Mucosa of gallbladder (tissue), 1 donor: ENCODE data around the gene F11R. TPM values are rescaled to one million over a fixed set of nuclear protein-coding genes. Genes with fewer than 3 reads are reported as not detected.
"Not testable (repeated sequence)": the region's sequence is repeated elsewhere in the genome, so short reads cannot be mapped to it uniquely, and the experiment has no call there.

Source experiments
- DNase-seq: peaks from one replicate; pipeline ENCODE4 v3.0.0-alpha.2; 2020; ENCODE audit warnings: low spot score
- total RNA-seq: library from RNA; stranded (reverse); gene quantifications from one replicate; pipeline ENCODE4 v1.2.1, GENCODE V29; 2021
- donor health status: DM: no; HTN: no; CAD: no.

Gene F11R
- total RNA-seq, 1 donor from 2014 or later = 173 TPM

DNA sequence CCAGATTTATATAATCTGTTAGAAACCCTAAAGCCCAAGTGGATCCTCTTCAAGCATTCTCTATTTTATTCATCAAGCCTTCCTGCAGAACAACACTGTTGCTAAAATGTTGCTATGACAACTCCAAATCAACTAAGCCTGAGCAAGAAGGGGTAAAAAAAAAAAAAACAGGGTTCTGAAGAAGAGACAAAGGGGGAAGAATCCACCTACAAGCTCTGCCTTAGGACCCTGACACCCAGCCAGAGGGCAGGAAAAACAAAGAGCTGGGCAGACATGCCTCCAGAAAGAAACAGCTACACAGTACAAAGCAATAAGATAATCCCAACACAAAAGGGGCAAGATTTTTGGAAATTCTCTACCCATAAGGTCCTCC lies 23.6 kb upstream of the F11R start:
- no peak for DNase-seq

DNA sequence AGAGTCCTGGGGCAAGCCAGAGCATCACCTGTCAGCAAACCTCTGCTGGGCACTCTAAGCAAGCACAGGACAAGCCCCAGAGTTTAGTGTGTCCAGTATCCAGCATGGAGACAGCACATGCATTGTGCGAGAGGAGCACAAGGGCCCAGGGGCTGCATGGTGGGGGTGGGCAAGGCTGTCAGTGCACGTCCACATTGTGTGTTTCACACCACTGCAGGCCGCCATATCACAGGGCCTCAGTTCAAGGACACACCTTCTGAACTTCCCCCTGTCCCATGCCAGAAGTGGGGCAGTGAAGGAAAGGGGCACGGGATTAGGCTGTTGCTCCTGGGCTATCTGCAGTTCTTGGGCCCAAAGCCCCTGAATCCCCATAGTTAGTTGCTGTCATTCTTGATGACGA lies 18.6 kb upstream of the F11R start:
- DNase-seq = no peak

DNA sequence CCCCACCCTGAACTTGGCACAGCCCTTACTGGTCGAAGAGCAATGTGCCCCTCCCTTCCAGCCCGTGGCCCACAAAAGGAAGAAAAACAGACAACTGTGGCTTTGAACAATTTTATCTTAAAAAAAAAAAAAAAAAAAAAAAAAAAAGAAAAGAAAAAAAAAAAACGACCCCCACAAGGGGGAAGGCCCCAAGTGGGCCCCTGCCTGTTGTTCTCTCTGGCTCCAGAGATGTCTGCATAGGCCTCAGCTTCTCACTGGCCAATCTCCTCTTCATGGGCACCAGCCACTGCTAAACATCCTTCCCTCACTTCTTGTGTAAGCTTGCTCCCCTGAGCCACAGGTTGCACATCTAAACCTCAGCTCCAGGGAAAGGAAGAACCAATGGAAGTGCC lies 18.2 kb upstream of the F11R start:
- no peak for DNase-seq

DNA sequence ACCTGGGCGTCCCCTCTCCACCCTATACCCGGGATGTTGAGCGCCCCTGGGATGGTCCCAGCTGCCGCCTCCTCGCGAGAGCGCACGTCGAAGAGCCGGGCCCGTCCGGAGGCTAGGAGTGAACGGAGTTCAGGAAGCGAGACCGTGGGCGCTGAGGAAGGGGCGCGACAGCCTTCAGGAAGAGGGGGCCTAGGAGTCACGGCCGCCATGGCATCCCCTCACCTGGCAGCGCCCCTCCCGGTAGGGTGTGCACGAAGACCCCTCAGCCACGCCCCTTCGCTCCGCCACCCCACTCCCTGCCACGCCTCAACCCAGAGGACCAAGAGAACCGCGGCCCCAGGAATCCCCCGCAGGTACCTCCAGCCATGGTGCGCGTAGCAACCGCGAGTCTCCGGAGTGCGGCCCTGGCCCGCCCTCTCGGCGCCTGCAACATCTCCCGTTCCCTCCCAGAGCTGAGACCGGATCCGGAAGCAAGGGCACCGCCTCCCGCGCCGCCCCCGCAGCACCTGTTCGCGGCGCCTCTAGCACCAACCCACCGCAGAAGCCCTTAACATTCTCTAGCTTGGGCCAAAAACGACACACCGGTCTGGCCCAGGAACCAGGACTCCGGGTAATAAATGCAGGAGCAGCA lies 17.7 kb upstream of the F11R start, which contains the start of gene TSTD1:
TSS of gene TSTD1 (minus strand) at position 442 of the 631 bp plus-strand sequence. CDS start at position 367, 75 bp downstream.
- DNase-seq = peak; percentile 70

DNA sequence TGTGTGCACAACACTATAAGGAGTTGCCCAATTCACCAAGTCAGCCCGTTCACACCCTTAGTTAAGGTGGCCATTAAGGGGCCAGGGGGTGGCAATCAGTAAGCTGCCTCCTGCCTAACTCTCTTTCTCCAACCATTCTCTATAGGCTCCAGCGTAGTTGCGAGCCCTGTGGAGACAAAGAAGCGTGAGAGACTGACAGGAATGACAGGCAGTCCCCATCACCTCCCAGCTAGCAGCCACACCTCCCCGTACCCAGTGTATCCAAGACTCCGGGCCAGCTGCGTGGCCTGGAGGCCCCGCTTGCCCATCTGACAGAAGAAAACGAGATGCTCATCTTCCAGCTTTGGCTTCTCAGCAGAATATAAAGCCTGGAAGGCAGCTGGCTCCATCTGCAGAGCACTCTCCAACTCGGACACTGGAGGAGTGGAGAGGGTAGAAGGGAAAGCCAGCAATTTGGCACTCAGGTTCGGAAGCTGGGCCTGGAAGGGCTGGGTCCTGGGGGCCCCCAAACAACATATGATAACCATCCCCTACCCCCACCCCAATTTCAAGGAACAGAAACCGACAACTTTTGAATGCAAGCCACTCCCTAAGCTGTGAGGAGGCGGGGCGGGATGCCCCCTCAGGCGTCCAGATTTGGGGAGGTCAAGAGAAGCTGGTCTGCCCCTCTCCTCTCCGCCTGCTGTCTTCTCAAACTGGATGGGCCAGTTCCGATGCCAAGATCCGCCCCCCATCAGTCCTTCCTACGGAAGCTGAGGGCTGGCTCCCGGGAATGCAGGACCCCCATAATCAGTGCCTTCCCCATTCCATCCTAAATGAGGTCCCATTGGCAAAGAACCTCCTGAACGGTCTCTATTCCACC lies 16.9 kb upstream of the F11R start:
- DNase-seq = no peak

DNA sequence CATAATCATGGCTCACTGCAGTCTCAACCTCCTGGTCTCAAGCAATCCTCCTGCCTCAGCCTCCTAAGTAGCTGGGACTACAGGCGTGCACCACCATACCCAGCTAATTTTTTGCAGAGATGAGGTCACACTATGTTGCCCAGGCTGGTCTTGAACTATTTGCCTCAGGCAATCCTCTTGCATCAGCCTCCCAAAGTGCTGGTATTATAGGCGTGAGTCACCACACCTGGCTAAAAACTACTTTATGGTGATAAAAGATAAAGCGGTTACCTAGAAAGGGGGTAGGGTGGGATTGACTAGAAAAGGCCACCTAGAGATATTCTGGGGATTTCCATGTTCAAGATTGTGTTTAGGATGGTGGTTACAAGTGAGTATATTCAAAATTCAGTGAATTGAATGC lies 12.8 kb upstream of the F11R start:
- no peak for DNase-seq

DNA sequence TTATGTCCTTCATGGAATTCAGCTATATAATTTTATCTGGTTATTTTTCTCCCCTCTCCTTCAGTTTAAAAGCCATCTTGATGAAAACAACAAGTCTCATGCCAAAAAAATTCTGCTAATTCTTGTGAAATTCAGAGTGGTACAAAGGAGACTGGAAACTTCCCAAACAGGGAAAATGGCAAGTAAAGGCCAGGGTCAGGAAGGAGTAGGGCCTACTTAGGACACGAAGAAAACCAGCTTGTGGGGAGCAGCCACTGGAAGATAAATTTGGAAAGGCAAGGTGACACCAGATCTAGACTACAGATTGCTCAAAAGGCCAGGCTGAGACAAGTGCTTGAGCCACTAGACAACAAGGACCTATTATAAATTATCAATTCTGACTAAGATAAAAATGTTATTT lies 11.5 kb upstream of the F11R start:
- DNase-seq = no peak

DNA sequence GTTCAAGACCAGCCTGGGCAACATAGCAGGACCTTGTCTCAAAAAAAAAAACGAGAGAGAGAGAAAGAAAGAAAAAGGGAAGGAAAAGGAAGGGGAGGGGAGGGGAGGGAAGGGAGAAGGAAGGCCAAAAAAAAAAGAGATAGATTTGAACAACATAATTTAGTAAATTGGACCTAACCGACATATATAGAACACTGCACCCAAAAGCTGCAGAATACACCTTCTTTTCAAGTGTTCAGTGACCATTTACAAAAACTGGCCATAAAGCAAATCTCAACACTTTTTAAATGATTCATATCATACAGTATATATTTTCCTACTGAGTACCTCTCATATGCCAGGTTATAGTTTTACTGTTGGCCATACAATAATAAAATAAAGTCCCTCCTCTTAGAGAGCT lies 10.9 kb upstream of the F11R start:
- no peak for DNase-seq

DNA sequence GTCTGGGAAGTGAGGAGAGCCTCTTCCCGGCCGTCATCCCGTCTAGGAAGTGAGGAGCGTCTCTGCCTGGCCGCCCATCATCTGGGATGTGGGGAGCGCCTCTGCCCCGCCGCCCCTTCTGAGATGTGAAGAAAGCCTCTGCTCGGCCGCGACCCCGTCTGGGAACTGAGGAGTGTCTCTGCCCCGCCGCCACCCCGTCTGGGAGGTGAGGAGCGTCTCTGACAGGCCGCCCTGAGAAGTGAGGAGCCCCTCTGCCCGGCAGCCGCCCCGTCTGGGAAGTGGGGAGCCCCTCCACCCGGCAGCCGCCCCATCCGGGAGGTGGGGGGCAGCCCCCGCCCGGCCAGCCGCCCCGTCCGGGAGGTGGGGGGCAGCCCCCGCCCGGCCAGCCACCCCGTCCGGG lies 8.5 kb upstream of the F11R start:
- DNase-seq = not testable (repeated sequence)

DNA sequence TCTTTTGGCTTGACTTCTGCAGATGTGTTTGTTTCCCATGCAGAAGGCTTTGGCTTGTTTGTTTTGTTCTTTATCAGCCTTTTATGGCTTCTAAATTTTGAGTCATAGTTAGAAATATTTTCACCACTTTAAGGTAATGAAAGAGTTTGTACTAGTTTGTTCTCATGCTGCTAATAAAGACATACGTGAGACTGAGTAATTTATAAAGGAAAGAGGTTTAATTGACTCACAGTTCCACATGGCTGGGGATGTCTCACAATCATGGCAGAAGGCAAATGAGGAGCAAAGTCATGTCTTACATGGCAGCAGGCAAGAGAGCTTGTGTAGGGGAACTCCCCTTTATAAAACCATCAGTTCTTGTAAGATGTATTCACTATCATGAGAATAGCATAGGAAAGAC lies 6.0 kb upstream of the F11R start:
- not testable (repeated sequence) for DNase-seq

DNA sequence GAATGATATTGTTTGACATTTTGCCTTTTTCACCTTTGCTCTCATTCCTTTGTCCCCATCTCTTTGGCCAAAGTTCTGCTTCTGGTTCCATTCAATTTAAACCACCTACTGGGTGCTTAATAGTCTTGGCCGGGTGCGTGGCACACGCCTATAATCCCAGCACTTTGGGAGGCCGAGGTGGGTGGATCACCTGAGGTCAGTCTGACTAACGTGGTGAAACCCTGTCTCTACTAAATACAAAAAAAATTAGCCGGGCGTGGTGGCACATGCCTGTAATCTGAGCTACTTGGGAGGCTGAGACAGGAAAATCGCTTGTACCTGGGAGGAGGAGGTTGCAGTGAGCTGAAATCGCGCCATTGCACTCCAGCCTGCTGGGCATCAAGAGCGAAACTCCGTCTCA lies 1.5 kb upstream of the F11R start:
- not testable (repeated sequence) for DNase-seq

DNA sequence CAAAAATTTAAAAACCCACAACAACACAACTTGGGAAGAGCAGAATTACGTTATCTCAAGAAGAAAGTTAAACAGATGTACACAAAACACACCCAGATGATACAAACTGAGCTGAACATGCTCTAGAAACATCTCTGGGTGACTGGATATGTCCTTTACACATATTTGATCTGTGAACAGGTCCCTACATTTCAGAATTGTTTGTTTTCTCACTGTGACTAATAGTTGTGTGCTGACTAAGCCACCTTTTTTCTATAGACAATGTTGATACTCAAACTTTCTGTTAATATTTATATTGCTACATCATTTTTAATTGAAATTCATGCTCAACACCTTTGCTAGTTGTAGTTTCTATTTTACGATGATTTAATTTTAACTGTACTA lies 1.0 kb upstream of the F11R start:
- no peak for DNase-seq

DNA sequence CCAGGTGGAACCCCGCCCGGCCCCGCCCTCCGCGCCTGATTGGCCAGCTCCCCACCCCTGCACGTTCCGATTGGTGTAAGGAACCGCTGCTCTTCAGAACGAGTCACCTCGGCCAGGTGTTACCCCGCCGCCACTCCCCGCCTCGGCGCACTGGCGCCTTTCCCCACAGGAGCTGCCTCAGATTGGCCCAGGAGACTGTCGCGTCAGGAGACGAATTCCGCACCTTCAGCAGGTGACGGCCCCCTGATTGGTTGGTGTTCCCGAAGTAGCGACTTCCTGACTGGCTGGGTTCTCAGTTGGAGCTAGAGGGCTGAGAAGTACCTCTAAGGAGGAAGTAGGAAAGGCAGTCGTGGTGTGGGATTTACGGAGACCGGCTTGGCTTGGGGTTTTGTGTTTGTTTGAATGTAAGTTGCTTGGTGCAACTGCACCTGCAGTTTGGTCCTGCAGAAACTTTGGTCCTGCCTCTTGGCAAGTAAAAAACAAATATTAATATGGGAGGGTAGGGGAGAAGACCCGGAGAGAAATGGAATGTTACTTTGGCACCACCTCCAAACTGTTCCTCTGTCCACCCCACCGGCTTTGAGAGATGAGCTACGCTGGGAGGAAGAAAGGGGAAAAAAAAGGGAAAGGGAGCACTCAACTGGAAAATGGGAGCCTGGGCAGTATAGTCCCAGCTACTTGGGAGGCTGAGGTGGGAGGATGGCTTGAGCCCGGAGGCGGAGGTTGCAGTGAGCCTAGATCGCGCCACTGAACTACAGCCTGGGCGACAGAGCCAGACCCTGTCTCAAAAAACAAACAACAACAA lies 415 bp upstream of the F11R start:
- peak; percentile 97 for DNase-seq

DNA sequence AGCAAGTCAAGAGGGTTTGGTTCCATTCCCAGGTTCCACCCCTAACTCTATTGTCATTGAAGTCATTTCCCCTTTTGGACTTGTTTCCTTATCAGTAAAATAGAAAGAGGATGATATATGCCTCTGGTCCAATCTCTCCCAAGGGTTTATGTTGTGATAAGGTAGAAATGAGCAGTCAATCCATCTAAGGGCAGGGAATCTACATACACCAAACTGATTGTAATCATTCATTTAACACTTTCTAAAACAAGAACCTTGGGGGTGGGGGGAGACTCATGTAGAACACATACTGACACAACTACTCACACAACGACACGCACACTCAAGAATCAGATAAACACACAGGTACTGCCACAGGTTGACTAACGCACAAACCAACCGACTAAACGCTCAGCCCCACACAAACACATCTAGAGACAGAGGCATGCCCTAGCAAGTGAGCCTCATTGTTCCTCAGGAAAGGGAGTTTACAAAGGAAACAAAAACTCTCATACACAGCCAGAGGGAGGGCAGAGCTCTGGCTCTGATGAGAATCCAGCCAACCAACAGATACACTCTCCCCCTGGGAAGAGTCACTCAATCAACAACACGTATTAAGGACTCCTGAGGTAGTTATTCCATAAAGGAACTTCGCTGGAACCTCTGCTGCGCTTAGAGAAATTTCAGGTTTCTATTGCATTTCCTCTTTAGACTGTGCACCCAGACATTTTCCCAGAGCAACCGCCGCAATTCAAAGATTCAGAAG lies 1.0 kb downstream of the F11R start:
- DNase-seq = no peak

DNA sequence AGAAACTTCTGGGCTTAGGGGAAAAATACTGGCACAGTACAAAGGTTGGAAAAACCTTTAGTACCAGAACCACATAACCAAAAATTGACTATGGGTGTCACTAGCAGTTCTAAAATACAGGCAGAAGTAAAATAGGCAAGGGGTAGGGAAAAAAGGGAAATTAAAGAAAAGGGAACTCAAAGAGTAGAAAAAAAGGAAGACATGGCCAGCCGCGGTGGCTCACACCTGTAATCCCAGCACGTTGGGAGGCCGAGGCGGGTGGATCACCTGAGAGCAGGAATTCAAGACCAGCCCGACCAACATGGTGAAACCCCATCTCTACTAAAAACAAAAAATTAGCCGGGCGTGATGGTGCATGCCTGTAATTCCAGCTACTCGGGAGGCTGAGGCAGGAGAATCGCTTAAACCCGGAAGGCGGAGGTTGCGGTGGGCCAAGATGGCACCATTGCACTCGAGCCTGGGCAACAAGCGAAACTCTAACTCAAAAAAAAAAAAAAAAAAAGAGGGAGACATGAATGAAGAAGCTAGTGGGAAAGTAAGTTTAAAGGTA lies 1.8 kb downstream of the F11R start:
- DNase-seq = not testable (repeated sequence)

DNA sequence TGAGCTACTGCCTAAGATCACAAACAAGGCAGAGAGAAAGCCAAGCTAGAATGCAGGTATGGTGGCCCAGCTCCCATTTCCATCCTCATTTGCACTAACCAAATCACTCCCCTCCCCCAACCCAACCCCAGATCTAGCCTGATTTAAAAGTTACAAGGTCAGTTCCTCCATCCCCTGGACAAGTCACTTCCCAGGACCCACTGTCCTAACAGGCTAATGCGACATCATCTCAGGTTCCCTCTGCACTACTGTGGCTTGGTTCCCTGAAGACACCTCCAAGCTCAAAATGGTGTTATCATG lies 2.4 kb downstream of the F11R start:
- DNase-seq = no peak

DNA sequence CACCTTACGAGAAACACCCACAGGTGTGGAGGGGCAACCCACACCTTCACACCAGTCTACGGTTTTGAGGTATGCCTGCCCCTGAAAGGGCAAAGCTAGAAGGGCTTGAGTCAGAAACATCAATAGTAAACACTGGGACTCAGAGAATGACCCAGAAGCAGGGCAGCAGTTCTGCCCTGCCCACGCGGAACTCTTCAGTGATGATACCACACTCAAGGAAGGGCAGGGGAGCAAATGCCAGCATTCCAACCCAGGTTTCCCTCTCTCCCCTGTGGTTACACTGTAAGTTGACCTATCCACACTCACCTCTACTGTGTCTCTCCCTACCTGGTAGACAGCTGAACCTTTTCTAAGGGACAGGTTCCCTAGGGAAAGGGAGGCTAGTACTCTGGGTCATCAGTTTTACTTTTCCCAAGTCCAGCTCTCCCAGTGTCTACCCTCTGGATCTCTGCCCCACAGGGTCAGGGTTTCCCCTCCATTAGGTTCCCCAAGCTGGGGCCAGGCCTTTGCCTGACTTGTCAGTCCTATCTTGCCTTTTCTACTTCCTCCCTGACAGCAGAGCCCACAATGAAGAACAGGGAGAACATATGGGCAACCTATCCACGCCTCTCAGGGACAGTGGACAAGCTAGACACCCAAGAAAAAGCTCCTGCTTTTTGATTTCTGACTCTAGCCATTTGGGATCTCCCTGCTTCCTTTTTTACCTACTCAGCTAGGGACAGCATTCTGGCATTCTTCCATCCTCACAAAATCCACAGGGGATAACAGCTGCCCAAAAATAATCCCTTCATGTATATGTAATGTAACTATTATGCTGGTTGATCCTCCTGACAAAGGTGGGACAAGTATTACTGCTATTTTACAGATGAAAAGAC lies 3.0 kb downstream of the F11R start:
- DNase-seq = no peak

DNA sequence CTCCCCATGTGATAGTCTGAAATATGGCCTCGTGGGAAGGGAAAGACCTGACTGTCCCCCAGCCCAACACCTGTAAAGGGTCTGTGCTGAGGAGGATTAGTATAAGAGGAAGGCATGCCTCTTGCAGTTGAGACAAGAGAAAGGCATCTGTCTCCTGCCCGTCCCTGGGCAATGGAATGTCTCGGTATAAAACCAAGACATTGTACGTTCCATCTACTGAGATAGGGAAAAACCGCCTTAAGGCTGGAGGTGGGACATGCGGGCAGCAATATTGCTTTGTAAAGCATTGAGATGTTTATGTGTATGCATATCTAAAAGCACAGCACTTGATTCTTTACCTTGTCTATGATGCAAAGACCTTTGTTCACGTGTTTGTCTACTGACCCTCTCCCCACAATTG lies 3.8 kb downstream of the F11R start:
- not testable (repeated sequence) for DNase-seq

DNA sequence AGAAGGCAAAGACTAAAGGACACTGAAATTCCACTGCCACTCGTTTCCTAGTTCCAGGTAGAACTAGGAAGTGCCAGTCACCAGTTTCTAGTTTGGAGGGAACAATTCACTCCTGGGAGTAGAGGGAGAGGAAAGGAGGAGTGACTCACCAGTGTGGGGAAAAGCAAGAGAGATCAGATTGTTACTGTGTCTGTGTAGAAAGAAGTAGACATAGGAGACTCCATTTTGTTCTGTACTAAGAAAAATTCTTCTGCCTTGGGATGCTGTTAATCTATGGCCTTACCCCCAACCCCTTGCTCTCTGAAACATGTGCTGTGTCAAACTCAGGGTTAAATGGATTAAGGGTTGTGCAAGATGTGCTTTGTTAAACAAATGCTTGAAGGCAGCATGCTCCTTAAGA lies 4.3 kb downstream of the F11R start:
- DNase-seq = peak; percentile 56

DNA sequence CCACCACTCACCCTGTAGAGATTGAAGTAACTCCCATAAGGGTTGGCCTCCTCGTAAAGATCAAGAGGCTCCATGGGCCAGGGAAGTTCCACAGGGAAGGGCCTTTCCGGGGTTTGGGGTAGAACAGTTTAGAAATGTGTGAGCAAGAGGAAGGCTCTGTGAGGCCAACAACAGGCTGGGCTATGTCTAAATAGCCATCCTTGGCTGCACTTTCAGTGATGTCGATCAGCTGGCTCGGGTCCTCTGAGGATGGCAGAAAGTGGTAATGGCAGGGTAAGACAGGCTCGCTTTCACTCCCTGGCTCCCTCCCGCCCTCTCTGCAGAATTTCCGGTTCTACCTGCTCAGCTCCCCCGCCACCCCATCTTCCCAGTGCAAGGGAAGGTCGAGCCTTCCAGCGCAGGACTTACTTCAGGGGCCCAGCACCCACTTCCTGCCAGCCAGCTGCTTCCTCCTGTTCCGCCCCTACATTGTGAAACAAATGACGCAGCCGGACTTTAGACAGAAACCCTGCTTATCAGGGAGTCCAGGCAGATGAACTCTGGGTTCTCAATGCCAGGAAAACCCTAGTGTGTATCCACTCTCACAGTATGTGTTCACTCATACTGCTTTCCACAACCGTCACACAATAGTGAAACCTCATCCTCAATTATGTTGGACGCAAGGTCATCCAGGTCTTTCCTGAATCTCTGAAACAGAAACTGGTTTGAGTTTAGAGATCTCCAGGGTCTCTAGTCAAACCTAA lies 7.3 kb downstream of the F11R start:
- peak; percentile 95 for DNase-seq
